Uterus (tissue), 2 donors: ENCODE results near the gene RAPGEF6.

ENCODE experiments used
- POLR2A ChIP-seq, 2 donors: fragments of 450-650 bp; IDR thresholded peaks; one replicate each; pipeline ENCODE4 v1.6.1; 2016; ENCODE audit warnings: antibody characterized with exemption in 2 of 2, mild to moderate bottlenecking in 1 of 2, moderate library complexity in 1 of 2
- TF ChIP-seq, protein P1 (sequence below), 4 experiments: fragments of 200-600 bp in 2 of 4; fragments of 450-650 bp in 2 of 4; sonication (generic) in 2 of 4; IDR thresholded peaks; one replicate each; pipeline ENCODE4 v1.5.1; 2016 to 2019; ENCODE audit warnings: antibody characterized with exemption in 4 of 4, mild to moderate bottlenecking in 2 of 4, moderate library complexity in 1 of 4

GRCh38 chr5:131419877-131420276 lies 215.2 kb downstream of the RAPGEF6 start:
- TF ChIP-seq, protein P1, sequence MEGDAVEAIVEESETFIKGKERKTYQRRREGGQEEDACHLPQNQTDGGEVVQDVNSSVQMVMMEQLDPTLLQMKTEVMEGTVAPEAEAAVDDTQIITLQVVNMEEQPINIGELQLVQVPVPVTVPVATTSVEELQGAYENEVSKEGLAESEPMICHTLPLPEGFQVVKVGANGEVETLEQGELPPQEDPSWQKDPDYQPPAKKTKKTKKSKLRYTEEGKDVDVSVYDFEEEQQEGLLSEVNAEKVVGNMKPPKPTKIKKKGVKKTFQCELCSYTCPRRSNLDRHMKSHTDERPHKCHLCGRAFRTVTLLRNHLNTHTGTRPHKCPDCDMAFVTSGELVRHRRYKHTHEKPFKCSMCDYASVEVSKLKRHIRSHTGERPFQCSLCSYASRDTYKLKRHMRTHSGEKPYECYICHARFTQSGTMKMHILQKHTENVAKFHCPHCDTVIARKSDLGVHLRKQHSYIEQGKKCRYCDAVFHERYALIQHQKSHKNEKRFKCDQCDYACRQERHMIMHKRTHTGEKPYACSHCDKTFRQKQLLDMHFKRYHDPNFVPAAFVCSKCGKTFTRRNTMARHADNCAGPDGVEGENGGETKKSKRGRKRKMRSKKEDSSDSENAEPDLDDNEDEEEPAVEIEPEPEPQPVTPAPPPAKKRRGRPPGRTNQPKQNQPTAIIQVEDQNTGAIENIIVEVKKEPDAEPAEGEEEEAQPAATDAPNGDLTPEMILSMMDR (IDR thresholded peaks at IDR 0.05): no peak
- TF ChIP-seq POLR2A (IDR thresholded peaks at IDR 0.05): no peak
